HUES6 (cell line): ENCODE measurements around the gene CDH22.

Experiments
- H3K27ac ChIP-seq: 2 replicates; pipeline ENCODE4 v1.7.0; 2013; ENCODE audit warnings: low read depth, mild to moderate bottlenecking, low read length, inconsistent platforms
- H3K27me3 ChIP-seq: 2 replicates; pipeline ENCODE4 v1.6.1; 2013; ENCODE audit warnings: low read length; ENCODE audit not compliant: control insufficient read depth, insufficient read depth
- H3K36me3 ChIP-seq: 2 replicates; pipeline ENCODE4 v1.6.1; 2013; ENCODE audit warnings: low read length; ENCODE audit not compliant: control insufficient read depth, insufficient read depth
- H3K4me1 ChIP-seq: 2 replicates; pipeline ENCODE4 v1.6.1; 2013; ENCODE audit warnings: low read length; ENCODE audit not compliant: control insufficient read depth, insufficient read depth
- H3K4me3 ChIP-seq: 2 replicates; pipeline ENCODE4 v1.5.1; 2013; ENCODE audit warnings: low read depth, low read length
- H3K9ac ChIP-seq: one replicate; pipeline ENCODE4 v1.6.1; 2013; ENCODE audit warnings: mild to moderate bottlenecking, low read length
- H3K9me3 ChIP-seq: 2 replicates; pipeline ENCODE4 v1.6.1; 2013; ENCODE audit warnings: low read depth, low read length; ENCODE audit not compliant: control insufficient read depth, insufficient read depth

Gene CDH22

GRCh38 chr20:46188866-46189541 is 119.3 kb downstream of the CDH22 start:
- H3K36me3 ChIP-seq: no peaks in the 10 kb centered on the region
- no peaks in the 10 kb centered on the region for H3K4me1 ChIP-seq
- no peaks in the 10 kb centered on the region for H3K9me3 ChIP-seq
- no peaks in the 10 kb centered on the region; the same call in 1 of the 2 replicates for H3K27me3 ChIP-seq
- H3K4me3 ChIP-seq: no peak overlapping the region
- no peak overlapping the region for H3K27ac ChIP-seq
- H3K9ac ChIP-seq: no peak overlapping the region

- Histone ChIP-seq H3K27ac (no peak overlapping the region), H3K4me3 (no peak overlapping the region), H3K4me1 (no peaks in the 10 kb centered on the region), H3K36me3 (no peaks in the 10 kb centered on the region), H3K9ac (no peak overlapping the region), H3K27me3 (no peaks in the 10 kb centered on the region; the same call in 1 of the 2 replicates), H3K9me3 (no peaks in the 10 kb centered on the region)
Measured at GRCh38 chr20:46186210-46186609, 122.1 kb downstream of the CDH22 start.

- H3K27ac ChIP-seq: no peak overlapping the region
- H3K9ac ChIP-seq: no peak overlapping the region
- H3K27me3 ChIP-seq: no peaks in the 10 kb centered on the region; the same call in 1 of the 2 replicates
- no peaks in the 10 kb centered on the region for H3K9me3 ChIP-seq
- H3K36me3 ChIP-seq: no peaks in the 10 kb centered on the region
- H3K4me3 ChIP-seq: no peak overlapping the region
- no peaks in the 10 kb centered on the region for H3K4me1 ChIP-seq
Measured at GRCh38 chr20:46185353-46185752, 122.9 kb downstream of the CDH22 start.

GRCh38 chr20:46183768-46184167 is 124.5 kb downstream of the CDH22 start:
- Histone ChIP-seq H3K27me3 (peaks cover 6% of the 10 kb centered on the region; the same call in 1 of the 2 replicates), H3K27ac (no peak overlapping the region), H3K4me3 (no peak overlapping the region), H3K36me3 (no peaks in the 10 kb centered on the region), H3K4me1 (no peaks in the 10 kb centered on the region), H3K9ac (no peak overlapping the region), H3K9me3 (no peaks in the 10 kb centered on the region)

- Histone ChIP-seq H3K4me3 (no peak overlapping the region), H3K9ac (no peak overlapping the region), H3K9me3 (no peaks in the 10 kb centered on the region), H3K4me1 (no peaks in the 10 kb centered on the region), H3K36me3 (no peaks in the 10 kb centered on the region), H3K27me3 (peaks cover 11% of the 10 kb centered on the region; the same call in 1 of the 2 replicates), H3K27ac (no peak overlapping the region)
Measured at GRCh38 chr20:46182276-46183200, 125.8 kb downstream of the CDH22 start.

GRCh38 chr20:46179862-46180261 is 128.4 kb downstream of the CDH22 start:
- H3K27ac ChIP-seq: no peak overlapping the region
- peaks cover 35% of the 10 kb centered on the region for H3K27me3 ChIP-seq
- H3K4me3 ChIP-seq: no peak overlapping the region
- no peak overlapping the region for H3K9ac ChIP-seq
- H3K4me1 ChIP-seq: no peaks in the 10 kb centered on the region
- no peaks in the 10 kb centered on the region for H3K36me3 ChIP-seq
- H3K9me3 ChIP-seq: no peaks in the 10 kb centered on the region

GRCh38 chr20:46178891-46179290 is 129.4 kb downstream of the CDH22 start:
- H3K9ac ChIP-seq: no peak overlapping the region
- peaks cover 43% of the 10 kb centered on the region for H3K27me3 ChIP-seq
- no peak overlapping the region for H3K27ac ChIP-seq

GRCh38 chr20:46177768-46178167 is 130.5 kb downstream of the CDH22 start:
- no peaks in the 10 kb centered on the region for H3K9me3 ChIP-seq
- peaks cover 54% of the 10 kb centered on the region for H3K27me3 ChIP-seq
- no peak overlapping the region for H3K9ac ChIP-seq
- H3K36me3 ChIP-seq: no peaks in the 10 kb centered on the region
- no peak overlapping the region for H3K27ac ChIP-seq
- no peak overlapping the region for H3K4me3 ChIP-seq
- no peaks in the 10 kb centered on the region for H3K4me1 ChIP-seq

More at GRCh38 chr20:46178891-46179290, 129.4 kb downstream of the CDH22 start:
- no peaks in the 10 kb centered on the region for H3K4me1 ChIP-seq
- no peaks in the 10 kb centered on the region for H3K36me3 ChIP-seq
- H3K9me3 ChIP-seq: no peaks in the 10 kb centered on the region
- no peak overlapping the region for H3K4me3 ChIP-seq

- H3K27ac ChIP-seq: no peak overlapping the region
- H3K4me3 ChIP-seq: no peak overlapping the region
- no peak overlapping the region for H3K9ac ChIP-seq
- H3K36me3 ChIP-seq: no peaks in the 10 kb centered on the region
- H3K27me3 ChIP-seq: peaks cover 63% of the 10 kb centered on the region
- H3K9me3 ChIP-seq: no peaks in the 10 kb centered on the region
- no peaks in the 10 kb centered on the region for H3K4me1 ChIP-seq
Measured at GRCh38 chr20:46176739-46177378, 131.4 kb downstream of the CDH22 start.

- Histone ChIP-seq H3K27me3 (peaks cover 77% of the 10 kb centered on the region), H3K27ac (no peak overlapping the region), H3K9me3 (no peaks in the 10 kb centered on the region), H3K36me3 (no peaks in the 10 kb centered on the region), H3K9ac (no peak overlapping the region), H3K4me3 (peak overlapping the region; percentile 34; the same call in 1 of the 2 replicates), H3K4me1 (no peaks in the 10 kb centered on the region)
Measured at GRCh38 chr20:46175127-46175494, 133.2 kb downstream of the CDH22 start.
